Tongue (tissue), 3 donors: ENCODE measurements around the gene GDF11. TPM values are rescaled to one million over a fixed set of nuclear protein-coding genes. Genes with fewer than 3 reads are reported as not detected.
A peak's percentile ranks its signal among the peaks of the same experiment; 100 is the strongest.

ENCODE experiments used
- DNase-seq: peaks from one replicate; pipeline ENCODE4 v3.0.0-alpha.2; 2015
- small RNA-seq: library from RNA; depleted of rRNA; stranded (forward); fragments of <200 nt; gene quantifications from one replicate; pipeline ENCODE3, GENCODE V24; 2014; ENCODE audit warnings: low replicate concordance
- total RNA-seq: library from RNA; depleted of rRNA; stranded (reverse); fragments of >200 nt; gene quantifications from one replicate; pipeline ENCODE4 v1.2.3, GENCODE V29; 2014

The GDF11 gene
- total RNA-seq, 1 donor from 2014 or later, result 4.5 TPM

GRCh38 chr12:55797068-55797467 is 54.1 kb downstream of the GDF11 start:
- peak; percentile 72 for DNase-seq

GRCh38 chr12:55797550-55797949 is 54.6 kb downstream of the GDF11 start:
- no peak for DNase-seq

Small RNA genes lying within 50 kb of the gene (small RNA-seq; reads per million reads assigned to genes)
- not detected for gene AC009779.1
- gene RF00017, result not detected

Other genes starting within 250 kb of the GDF11 start
- not detected for gene OR6C4, start 193.5 kb upstream of the GDF11 start, total RNA-seq
- not detected for gene OR2AP1, start 170.7 kb upstream of the GDF11 start, total RNA-seq
- gene OR10P1, start 106.2 kb upstream of the GDF11 start, total RNA-seq, result not detected
- gene ITGA7, start 35.2 kb upstream of the GDF11 start, total RNA-seq, result 278 TPM
- 78.9 TPM for gene BLOC1S1, start 27.1 kb upstream of the GDF11 start, total RNA-seq
- gene RDH5, start 22.7 kb upstream of the GDF11 start, total RNA-seq, result 18.8 TPM
- gene CD63, start 14.1 kb upstream of the GDF11 start, total RNA-seq, result 710 TPM
- gene SARNP, start 74.6 kb downstream of the GDF11 start, total RNA-seq, result 51.6 TPM
- gene ORMDL2, start 74.9 kb downstream of the GDF11 start, total RNA-seq, result 5.4 TPM
- gene DNAJC14, start 86.5 kb downstream of the GDF11 start, total RNA-seq, result 37.4 TPM
- 1.5 TPM for gene MMP19, start 99.8 kb downstream of the GDF11 start, total RNA-seq
- gene PYM1, start 184.8 kb downstream of the GDF11 start, total RNA-seq, result 15.5 TPM
- gene DGKA, start 188.0 kb downstream of the GDF11 start, total RNA-seq, result 50.5 TPM
- gene PMEL, start 222.9 kb downstream of the GDF11 start, total RNA-seq, result 2.1 TPM
- gene CDK2, start 223.7 kb downstream of the GDF11 start, total RNA-seq, result 14.0 TPM
- 77.1 TPM for gene RAB5B, start 231.0 kb downstream of the GDF11 start, total RNA-seq